Peyer's patch (tissue), 4 donors: ENCODE measurements around the gene GPR55. TPM values are rescaled to one million over a fixed set of nuclear protein-coding genes. Genes with fewer than 3 reads are reported as not detected.

Experiments
- DNase-seq, 3 donors: peaks; one replicate each; pipeline ENCODE4 v3.0.0-alpha.2; 2017 to 2019
- H3K27ac ChIP-seq, 4 donors: fragments of 200-600 bp; sonication (generic); one replicate each; pipeline ENCODE4 v1.5.1; 2016 to 2019
- H3K27me3 ChIP-seq, 2 donors: fragments of 200-600 bp; sonication (generic); one replicate each; pipeline ENCODE4 v1.5.1; 2019
- H3K36me3 ChIP-seq, 3 donors: fragments of 200-600 bp; sonication (generic); one replicate each; pipeline ENCODE4 v1.5.1; 2016 to 2019
- H3K4me1 ChIP-seq, 4 donors: fragments of 200-600 bp; sonication (generic); one replicate each; pipeline ENCODE4 v1.5.1; 2016 to 2019
- H3K4me3 ChIP-seq, 4 donors: fragments of 200-600 bp; sonication (generic); 1 replicate in 3 of 4; 2 replicates in 1 of 4; pipeline ENCODE4 v1.5.1; 2016 to 2019; ENCODE audit warnings: mild to moderate bottlenecking in 1 of 4
- H3K9me3 ChIP-seq, 4 donors: fragments of 200-600 bp; sonication (generic); one replicate each; pipeline ENCODE4 v1.5.1; 2016 to 2019; ENCODE audit warnings: mild to moderate bottlenecking in 1 of 4
- POLR2A ChIP-seq, 2 donors: fragments of 450-650 bp; IDR thresholded peaks; one replicate each; pipeline ENCODE4 v1.5.1; 2017; ENCODE audit warnings: antibody characterized with exemption in 2 of 2, mild to moderate bottlenecking in 2 of 2, moderate library complexity in 2 of 2
- total RNA-seq, 4 donors: library from RNA; depleted of rRNA; stranded (reverse); fragments of >200 nt; gene quantifications; one replicate each; pipeline ENCODE4 v1.1.0, GENCODE V29; 2016
- TF ChIP-seq, protein P1 (sequence below), 6 experiments: fragments of 450-650 bp in 4 of 6; fragments of 200-600 bp in 2 of 6; sonication (generic) in 1 of 6; IDR thresholded peaks; one replicate each; pipeline ENCODE4 v1.5.1; 2017 to 2019; ENCODE audit warnings: antibody characterized with exemption in 6 of 6, mild to moderate bottlenecking in 3 of 6, moderate library complexity in 1 of 6

Gene GPR55
- total RNA-seq, 4 donors from 2014 or later: 1.0 to 4.7 (median 3.2) TPM

DNA sequence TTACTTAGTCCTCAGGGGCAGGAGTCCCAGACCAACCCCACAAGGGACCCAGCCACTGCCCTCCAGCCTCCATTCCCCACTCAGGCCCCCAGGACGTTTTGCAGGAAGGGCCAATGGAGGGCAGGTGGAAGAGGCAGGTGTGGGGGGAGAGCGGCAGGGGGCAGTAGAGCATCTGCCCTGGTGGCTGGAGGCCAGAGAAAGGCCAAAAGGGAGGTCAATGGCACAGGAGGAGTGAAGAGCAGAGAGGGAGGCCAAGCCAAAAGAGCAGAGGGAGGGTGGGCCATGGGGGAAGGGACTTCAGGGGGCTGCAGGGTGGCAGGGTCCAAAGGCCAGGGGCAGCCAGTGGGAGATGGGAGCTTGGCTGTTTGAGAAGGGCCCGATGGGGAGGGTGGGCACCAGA is 17.3 kb upstream of the GPR55 start:
- Histone ChIP-seq H3K27ac (no peak overlapping the region), H3K36me3 (no peaks in the 10 kb centered on the region), H3K4me1 (no peaks in the 10 kb centered on the region), H3K27me3 (no peaks in the 10 kb centered on the region), H3K9me3 (peaks cover 0 to 3% (median under 1%) of the 10 kb centered on the region in 4 donors), H3K4me3 (no peak overlapping the region)
- no peak for TF ChIP-seq POLR2A (IDR thresholded peaks at IDR 0.05)
- TF ChIP-seq, protein P1, sequence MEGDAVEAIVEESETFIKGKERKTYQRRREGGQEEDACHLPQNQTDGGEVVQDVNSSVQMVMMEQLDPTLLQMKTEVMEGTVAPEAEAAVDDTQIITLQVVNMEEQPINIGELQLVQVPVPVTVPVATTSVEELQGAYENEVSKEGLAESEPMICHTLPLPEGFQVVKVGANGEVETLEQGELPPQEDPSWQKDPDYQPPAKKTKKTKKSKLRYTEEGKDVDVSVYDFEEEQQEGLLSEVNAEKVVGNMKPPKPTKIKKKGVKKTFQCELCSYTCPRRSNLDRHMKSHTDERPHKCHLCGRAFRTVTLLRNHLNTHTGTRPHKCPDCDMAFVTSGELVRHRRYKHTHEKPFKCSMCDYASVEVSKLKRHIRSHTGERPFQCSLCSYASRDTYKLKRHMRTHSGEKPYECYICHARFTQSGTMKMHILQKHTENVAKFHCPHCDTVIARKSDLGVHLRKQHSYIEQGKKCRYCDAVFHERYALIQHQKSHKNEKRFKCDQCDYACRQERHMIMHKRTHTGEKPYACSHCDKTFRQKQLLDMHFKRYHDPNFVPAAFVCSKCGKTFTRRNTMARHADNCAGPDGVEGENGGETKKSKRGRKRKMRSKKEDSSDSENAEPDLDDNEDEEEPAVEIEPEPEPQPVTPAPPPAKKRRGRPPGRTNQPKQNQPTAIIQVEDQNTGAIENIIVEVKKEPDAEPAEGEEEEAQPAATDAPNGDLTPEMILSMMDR (IDR thresholded peaks at IDR 0.05): no peak
- no peak for DNase-seq

DNA sequence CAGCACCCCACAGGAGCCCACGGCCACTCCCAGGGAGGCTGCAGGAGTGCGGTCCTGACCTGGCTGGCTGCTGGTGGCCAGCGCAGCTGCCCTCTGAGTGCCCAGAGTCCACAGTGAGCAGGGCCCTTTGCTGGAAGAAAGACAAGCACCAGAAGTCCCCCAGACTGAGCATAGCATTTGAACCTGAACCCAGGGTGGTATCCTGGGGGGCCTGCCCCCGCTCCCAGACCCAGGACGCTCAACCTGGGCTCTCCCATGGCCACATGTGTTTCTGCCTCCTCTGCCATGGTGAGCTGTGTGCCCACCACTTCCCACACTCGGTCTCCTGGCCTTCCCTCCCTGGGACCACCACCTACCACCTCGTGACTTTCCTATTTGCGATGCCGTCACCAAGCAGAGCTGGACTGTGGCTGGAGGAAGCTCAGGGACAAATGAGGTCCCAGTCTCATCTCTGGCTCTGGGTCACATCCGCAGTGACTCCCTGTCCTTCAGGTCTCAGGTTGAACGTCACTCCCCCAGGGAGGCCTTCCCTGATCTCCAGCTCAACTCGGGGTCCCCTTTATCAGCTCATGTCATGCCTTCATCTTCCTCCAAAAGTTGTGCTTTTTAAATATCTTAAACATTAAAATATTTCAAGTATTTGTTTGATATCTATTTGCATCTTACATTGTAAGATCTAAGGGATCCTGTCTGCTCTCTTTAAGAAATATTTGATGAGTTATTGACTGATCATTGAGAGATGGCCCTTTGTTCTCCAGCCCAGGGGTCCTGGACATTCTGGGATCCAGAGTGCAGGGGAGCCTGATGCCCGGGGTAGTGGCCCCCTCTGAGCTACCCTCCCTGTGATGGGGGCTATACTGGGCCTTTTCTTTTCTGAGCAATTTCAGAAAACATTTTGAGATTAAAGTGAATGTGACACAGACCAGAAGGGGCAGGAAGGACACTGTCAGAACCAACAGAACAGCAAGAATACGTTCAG is 16.4 kb upstream of the GPR55 start:
- no peak overlapping the region for H3K4me3 ChIP-seq
- H3K9me3 ChIP-seq: peaks cover 0 to 5% (median 3%) of the 10 kb centered on the region in 4 donors
- H3K36me3 ChIP-seq: no peaks in the 10 kb centered on the region
- TF ChIP-seq, protein P1 (IDR thresholded peaks at IDR 0.05): no peak
- TF ChIP-seq POLR2A (IDR thresholded peaks at IDR 0.05): no peak
- no peaks in the 10 kb centered on the region for H3K27me3 ChIP-seq
- no peak overlapping the region for H3K27ac ChIP-seq
- H3K4me1 ChIP-seq: no peaks in the 10 kb centered on the region
- no peak for DNase-seq

DNA sequence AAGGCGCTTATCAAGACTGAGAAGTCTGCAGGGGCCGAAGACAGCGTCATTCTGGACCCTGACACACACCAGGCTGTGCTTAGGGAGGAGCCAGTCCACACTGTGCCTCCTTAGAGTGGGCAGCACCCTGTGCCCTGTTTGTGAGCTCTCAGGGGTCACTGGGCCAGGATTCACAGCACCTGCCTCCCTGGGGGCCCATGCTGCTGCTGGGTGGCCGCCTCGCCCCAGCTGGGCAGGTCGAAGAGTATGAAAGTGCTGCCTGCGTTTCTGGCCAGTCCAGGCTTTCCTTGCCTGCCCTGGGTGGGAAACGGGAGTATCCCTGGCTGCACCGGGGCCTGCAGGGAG is 15.4 kb upstream of the GPR55 start:
- Histone ChIP-seq H3K27me3 (no peaks in the 10 kb centered on the region), H3K4me3 (no peak overlapping the region), H3K4me1 (no peaks in the 10 kb centered on the region), H3K36me3 (no peaks in the 10 kb centered on the region), H3K9me3 (peaks cover 0 to 5% (median 3%) of the 10 kb centered on the region in 4 donors), H3K27ac (no peak overlapping the region)
- DNase-seq: no peak
- TF ChIP-seq, protein P1 (IDR thresholded peaks at IDR 0.05): no peak
- no peak for TF ChIP-seq POLR2A (IDR thresholded peaks at IDR 0.05)

DNA sequence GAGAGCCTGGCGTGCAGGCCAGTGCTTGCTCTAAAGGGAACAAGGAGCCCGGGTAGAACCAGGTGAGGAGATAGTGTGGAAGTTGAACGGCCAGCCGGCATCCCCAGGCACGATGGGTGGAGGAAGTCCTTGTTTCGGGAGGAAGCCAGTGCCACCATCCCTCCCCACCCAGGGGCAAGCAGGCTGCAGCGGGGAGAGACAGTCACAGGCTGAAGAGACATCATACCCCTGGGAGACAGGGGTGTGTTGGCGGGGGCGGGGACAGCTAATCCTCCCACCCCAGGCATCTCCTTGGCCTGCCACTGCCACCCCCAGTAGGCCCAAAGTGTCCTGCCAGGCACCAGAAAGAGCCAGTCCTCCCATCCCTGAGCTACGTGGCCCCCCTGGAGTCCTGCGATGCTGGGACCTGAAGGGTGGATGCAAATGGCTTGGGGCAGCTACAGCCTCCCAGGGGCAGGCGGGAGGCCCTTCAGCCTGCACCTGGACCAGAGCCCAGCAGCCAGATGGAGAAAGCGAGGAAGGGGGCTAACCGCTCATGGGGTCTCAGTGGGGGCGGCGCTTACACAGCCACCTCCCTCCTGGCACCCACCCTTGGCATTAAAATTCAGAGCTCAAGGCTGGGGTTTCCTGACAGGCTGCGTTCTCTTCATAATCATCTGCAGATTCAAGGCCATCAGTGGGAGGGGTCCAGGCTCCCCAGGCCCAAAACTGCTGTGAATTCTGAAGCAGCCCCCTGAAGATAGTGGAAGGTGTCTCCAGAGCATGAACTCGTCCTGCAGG is 14.8 kb upstream of the GPR55 start:
- H3K27ac ChIP-seq: no peak overlapping the region
- H3K27me3 ChIP-seq: no peaks in the 10 kb centered on the region
- no peaks in the 10 kb centered on the region for H3K36me3 ChIP-seq
- DNase-seq: peak in 1 of 3 donors; percentile 8
- no peaks in the 10 kb centered on the region for H3K4me1 ChIP-seq
- TF ChIP-seq, protein P1 (IDR thresholded peaks at IDR 0.05): no peak
- TF ChIP-seq POLR2A (IDR thresholded peaks at IDR 0.05): no peak
- no peak overlapping the region for H3K4me3 ChIP-seq
- H3K9me3 ChIP-seq: peaks cover 0 to 5% (median 3%) of the 10 kb centered on the region in 4 donors

DNA sequence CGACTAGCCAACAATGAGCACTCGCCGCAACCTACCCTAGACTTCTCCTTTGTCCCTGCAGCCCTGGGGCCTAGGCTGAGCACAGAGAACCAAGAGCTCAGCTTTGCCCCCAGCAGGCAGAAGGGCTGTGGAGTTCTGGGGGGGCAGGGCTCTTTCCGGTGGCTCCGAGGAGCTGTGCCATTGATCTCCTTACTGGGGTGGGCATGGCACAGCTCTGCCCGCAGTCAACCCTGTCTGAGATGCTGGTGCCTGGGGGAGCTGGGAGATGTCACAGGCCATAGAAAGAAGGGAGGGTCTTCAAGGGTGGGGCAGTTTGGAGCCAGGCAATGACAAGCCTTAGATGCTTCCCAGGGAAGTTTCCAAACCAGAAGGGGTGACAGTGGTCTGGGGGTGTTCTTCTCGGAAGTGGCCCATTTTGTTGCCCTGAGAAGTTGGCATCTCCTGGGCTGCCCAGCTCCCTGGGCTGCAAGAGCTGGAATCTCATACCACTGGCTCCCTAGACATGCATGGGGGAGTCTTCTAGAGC is 14.1 kb upstream of the GPR55 start:
- Histone ChIP-seq H3K4me3 (no peak overlapping the region), H3K4me1 (no peaks in the 10 kb centered on the region), H3K27ac (no peak overlapping the region), H3K36me3 (no peaks in the 10 kb centered on the region), H3K9me3 (peaks cover 0 to 5% (median 3%) of the 10 kb centered on the region in 4 donors), H3K27me3 (no peaks in the 10 kb centered on the region)
- no peak for DNase-seq
- TF ChIP-seq, protein P1 (IDR thresholded peaks at IDR 0.05): no peak
- no peak for TF ChIP-seq POLR2A (IDR thresholded peaks at IDR 0.05)
